Right atrium auricular region (tissue), 2 donors: ENCODE data around the gene ATP23. TPM values are rescaled to one million over a fixed set of nuclear protein-coding genes. Genes with fewer than 3 reads are reported as not detected.
A peak's percentile ranks its signal among the peaks of the same experiment; 100 is the strongest.

ENCODE experiments used
- DNase-seq: peaks from one replicate; pipeline ENCODE4 v3.0.0-alpha.2; 2019; ENCODE audit warnings: low spot score
- H3K27ac ChIP-seq, 2 donors: fragments of 200-600 bp; sonication (generic); 1 replicate in 1 of 2; 2 replicates in 1 of 2; pipeline ENCODE4 v1.5.1; 2016 to 2019
- H3K27me3 ChIP-seq, 2 donors: fragments of 200-600 bp; sonication (generic); one replicate each; pipeline versions ENCODE4 v1.5.1 to v1.6.0; 2017 to 2019
- H3K36me3 ChIP-seq: fragments of 200-600 bp; sonication (generic); one replicate; pipeline ENCODE4 v1.5.1; 2016
- H3K4me1 ChIP-seq, 2 donors: fragments of 200-600 bp; sonication (generic); one replicate each; pipeline versions ENCODE4 v1.5.1 to v1.6.0; 2017 to 2019
- H3K4me3 ChIP-seq, 2 donors: fragments of 200-600 bp; sonication (generic); 1 replicate in 1 of 2; 2 replicates in 1 of 2; pipeline ENCODE4 v1.5.1; 2017 to 2019; ENCODE audit warnings: mild to moderate bottlenecking in 1 of 2, moderate library complexity in 1 of 2
- H3K9me3 ChIP-seq, 2 donors: fragments of 200-600 bp; sonication (generic); one replicate each; pipeline ENCODE4 v1.5.1; 2019
- total RNA-seq, 2 donors: library from RNA; depleted of rRNA; stranded (reverse); fragments of >200 nt; gene quantifications; one replicate each; pipeline ENCODE4 v1.1.0, GENCODE V29; 2016
- TF ChIP-seq, protein P1 (sequence below), 2 donors: fragments of 200-600 bp; sonication (generic); IDR thresholded peaks; one replicate each; pipeline ENCODE4 v1.5.1; 2019; ENCODE audit warnings: antibody characterized with exemption in 2 of 2

ATP23 gene
- total RNA-seq, 2 donors from 2014 or later, result 2.6 to 6.0 TPM

DNA sequence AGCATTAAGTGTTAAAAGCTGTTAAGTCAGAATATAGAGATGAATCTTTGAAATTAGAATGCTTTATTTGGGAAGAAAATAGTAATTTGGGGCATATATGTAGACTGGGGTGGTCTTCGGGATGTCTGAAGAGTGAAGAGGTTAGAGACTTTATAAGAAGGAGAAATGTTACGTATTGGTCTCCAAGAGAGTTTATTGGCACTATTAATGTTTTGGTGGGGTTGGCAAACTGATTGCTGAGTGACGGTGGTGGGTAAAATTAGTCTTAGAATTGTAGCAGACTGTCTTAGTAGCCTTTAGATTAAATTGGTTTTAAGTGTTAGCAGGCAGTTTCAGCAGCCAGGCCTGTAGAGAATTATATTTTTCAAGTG, 4.9 kb upstream of the ATP23 start:
- Histone ChIP-seq H3K36me3 (peaks cover 5% of the 10 kb centered on the region), H3K4me3 (peak overlapping the region; percentile 56 to 66), H3K27ac (peak overlapping the region; percentile 68 to 76), H3K4me1 (peaks cover 0 to 11% of the 10 kb centered on the region in 2 donors), H3K9me3 (no peaks in the 10 kb centered on the region), H3K27me3 (no peaks in the 10 kb centered on the region)
- TF ChIP-seq, protein P1, sequence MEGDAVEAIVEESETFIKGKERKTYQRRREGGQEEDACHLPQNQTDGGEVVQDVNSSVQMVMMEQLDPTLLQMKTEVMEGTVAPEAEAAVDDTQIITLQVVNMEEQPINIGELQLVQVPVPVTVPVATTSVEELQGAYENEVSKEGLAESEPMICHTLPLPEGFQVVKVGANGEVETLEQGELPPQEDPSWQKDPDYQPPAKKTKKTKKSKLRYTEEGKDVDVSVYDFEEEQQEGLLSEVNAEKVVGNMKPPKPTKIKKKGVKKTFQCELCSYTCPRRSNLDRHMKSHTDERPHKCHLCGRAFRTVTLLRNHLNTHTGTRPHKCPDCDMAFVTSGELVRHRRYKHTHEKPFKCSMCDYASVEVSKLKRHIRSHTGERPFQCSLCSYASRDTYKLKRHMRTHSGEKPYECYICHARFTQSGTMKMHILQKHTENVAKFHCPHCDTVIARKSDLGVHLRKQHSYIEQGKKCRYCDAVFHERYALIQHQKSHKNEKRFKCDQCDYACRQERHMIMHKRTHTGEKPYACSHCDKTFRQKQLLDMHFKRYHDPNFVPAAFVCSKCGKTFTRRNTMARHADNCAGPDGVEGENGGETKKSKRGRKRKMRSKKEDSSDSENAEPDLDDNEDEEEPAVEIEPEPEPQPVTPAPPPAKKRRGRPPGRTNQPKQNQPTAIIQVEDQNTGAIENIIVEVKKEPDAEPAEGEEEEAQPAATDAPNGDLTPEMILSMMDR (IDR thresholded peaks at IDR 0.05), result no peak
- no peak for DNase-seq

DNA sequence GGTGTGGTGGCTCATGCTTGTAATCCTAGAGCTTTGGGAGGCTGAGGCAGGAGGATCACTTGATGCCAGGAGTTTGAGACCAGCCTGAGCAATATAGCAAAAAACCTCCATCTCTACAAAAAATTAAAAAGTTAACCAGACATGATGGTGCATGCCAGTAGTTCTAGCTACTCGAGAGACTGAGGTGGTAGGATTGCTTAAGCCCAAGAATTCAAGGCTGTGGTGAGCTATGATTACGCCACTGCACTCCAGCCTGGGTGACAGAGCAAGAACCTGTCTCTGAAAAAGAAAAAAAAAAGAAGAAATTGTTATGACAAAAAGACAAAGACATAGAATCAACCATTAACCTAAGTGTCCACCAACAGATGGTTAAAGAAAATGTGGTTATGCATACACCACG, 2.1 kb upstream of the ATP23 start:
- DNase-seq, result no peak
- Histone ChIP-seq H3K9me3 (no peaks in the 10 kb centered on the region), H3K36me3 (no peaks in the 10 kb centered on the region), H3K27me3 (no peaks in the 10 kb centered on the region), H3K27ac (no peak overlapping the region), H3K4me3 (no peak overlapping the region), H3K4me1 (peaks cover 0 to 24% of the 10 kb centered on the region in 2 donors)
- TF ChIP-seq, protein P1 (IDR thresholded peaks at IDR 0.05), result no peak

DNA sequence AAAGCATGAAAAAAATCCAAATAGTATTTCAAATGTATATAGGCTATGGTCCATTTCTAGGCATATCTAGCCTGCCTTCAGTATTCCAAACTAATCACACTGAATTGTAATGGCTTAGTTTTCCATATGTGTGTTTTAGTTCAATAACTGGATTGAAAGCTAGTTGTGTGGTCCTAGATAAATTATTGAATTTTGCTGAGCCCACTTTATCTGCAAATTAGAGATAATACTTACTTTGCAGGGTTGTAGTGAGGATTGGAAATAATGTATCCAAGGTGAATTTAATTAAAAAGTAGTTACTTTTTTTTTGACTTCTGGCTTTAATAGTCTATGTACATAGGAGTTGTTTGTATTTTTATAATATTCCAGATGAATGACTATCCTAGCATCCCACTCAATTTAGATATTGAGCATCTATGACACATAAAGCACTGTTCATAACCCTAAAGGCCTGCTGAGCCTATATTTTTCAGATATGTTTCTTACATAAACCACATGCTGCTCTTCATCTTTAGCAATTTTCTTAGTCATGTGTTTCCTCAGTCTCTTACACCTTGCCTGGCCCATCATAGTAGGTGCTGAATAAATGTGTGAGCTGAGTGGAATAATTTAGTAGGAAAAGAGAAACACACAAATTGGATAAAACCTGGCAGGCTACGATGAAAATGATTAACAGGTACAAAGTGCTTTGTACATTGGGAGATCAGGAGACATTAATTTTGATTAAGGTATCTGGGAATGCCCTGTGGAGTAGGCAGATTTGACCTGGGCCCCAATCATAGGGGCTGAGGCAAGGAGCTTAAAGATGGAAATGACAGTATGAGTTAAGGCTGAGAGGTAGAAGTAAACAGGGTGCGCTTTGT, 1.1 kb upstream of the ATP23 start:
- TF ChIP-seq, protein P1 (IDR thresholded peaks at IDR 0.05), result no peak
- H3K36me3 ChIP-seq, result no peaks in the 10 kb centered on the region
- peak overlapping the region in 1 of 2 donors; percentile 65 for H3K4me3 ChIP-seq
- H3K9me3 ChIP-seq, result no peaks in the 10 kb centered on the region
- no peak for DNase-seq
- peaks cover 0 to 24% of the 10 kb centered on the region in 2 donors for H3K4me1 ChIP-seq
- peak overlapping the region; percentile 85 to 93 for H3K27ac ChIP-seq
- H3K27me3 ChIP-seq, result no peaks in the 10 kb centered on the region

DNA sequence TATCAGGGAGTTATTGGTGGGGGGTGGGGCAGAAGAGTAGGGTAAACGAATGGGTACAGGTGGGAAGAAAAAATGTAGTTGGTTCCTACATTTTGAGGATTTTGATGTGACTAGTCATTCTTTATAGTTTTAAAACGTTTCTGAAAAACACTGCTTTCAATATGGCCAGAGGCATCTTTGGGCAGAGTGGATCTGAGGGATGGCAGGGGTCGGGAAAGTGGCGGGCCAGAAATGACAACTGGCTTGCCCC, 527 bp upstream of the ATP23 start:
- no peaks in the 10 kb centered on the region for H3K9me3 ChIP-seq
- TF ChIP-seq, protein P1 (IDR thresholded peaks at IDR 0.05), result no peak
- H3K4me3 ChIP-seq, result peak overlapping the region; percentile 61 to 65
- H3K36me3 ChIP-seq, result no peaks in the 10 kb centered on the region
- DNase-seq, result no peak
- no peaks in the 10 kb centered on the region for H3K27me3 ChIP-seq
- peaks cover 0 to 20% of the 10 kb centered on the region in 2 donors for H3K4me1 ChIP-seq
- peak overlapping the region; percentile 85 to 93 for H3K27ac ChIP-seq

DNA sequence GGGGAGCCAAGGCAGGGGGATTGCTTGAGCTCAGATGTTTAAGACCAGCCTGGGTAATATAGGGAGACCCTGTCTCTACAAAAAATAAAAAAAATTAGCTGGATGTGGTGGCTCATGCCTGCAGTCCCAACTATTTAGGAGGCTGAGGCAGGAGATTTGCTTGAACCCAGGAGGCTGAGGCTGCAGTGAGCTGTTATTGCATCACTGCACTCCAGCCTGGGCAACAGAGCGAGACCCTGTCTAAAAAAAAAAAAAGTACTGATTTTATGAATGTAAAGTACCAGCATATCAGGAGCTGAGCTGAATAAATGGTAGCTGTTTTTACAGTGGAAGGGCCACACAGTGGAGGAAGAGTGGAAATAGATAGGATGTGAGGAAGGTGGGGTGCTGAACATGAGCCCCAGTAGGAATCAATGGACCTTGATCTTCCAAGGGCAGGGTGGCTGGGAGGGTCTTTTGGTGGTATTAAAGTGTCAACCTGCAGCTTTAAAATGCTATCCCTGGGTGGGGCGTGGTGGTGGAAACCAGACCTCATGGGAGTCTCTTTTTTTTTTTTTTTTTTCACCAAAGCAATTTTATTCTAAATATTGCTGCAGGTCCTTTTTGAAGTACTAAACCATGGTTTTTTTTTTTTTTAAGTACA, 2.2 kb downstream of the ATP23 start:
- H3K27ac ChIP-seq, result no peak overlapping the region
- H3K4me1 ChIP-seq, result peaks cover 0 to 20% of the 10 kb centered on the region in 2 donors
- H3K4me3 ChIP-seq, result no peak overlapping the region
- H3K36me3 ChIP-seq, result no peaks in the 10 kb centered on the region
- no peaks in the 10 kb centered on the region for H3K9me3 ChIP-seq
- no peaks in the 10 kb centered on the region for H3K27me3 ChIP-seq
- DNase-seq, result no peak
- TF ChIP-seq, protein P1 (IDR thresholded peaks at IDR 0.05), result no peak
